Activated CD8-positive, alpha-beta memory T cell treated with anti-CD3 and anti-CD28 coated beads, Interleukin-2, amount 50 U/mL, for 1 hour (primary cell): ENCODE data around the gene BEND3.

Experiments
- DNase-seq: peaks from one replicate; pipeline ENCODE4 v3.0.0-alpha.2; 2020; ENCODE audit errors: extremely low read depth

The BEND3 gene

DNA sequence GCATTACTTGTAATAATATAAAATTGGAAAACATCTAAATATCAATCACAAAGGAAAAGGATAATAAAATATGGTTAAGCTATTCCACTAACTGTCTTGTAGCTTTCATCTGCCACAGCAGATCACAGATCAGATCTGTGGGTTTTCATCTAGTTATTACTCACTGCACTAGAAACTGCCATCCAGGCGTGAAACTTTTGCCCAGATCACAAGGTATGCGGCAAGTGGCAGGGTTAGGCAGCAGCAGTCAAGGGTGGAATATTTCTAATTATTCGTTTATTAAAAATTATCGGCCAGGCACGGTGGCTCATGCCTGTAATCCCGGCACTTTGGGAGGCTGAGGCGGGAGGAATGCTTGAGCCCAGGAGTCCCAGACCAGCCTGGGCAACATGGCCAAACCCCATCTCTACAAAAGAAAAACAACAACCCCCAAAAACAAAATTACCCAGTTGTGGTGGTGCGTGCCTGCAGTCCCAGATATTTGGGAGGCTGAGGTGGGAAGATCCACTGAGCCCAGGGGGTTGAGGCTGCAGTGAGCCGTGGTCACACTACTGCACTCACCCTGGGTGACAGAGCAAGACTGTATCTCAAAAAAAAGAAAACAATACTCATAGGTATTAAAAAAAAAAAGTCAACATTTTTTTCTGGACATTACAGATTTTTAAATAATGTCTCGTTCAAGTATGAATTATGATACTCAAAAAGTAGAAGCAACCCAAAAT, 32.1 kb downstream of the BEND3 start:
- DNase-seq: no peak

DNA sequence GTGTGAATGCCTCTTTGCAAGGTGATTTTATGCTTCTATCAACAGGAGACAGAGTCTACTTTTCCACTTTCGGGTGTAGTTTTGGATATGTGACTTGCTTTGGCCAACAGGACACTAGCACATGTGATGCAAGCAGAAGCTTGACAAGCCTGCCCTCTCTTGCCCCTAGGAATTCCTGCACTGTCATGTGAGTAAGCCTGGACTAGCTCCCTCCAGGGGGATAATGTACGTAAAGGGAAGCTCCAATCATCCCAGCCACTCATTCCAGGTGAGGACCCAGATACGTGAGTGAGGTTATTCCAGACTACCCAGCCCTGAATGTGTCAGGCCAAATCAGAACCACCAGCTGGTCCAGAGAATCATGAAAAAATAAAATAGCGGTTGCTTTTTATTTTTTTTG, 33.3 kb downstream of the BEND3 start:
- DNase-seq: no peak

DNA sequence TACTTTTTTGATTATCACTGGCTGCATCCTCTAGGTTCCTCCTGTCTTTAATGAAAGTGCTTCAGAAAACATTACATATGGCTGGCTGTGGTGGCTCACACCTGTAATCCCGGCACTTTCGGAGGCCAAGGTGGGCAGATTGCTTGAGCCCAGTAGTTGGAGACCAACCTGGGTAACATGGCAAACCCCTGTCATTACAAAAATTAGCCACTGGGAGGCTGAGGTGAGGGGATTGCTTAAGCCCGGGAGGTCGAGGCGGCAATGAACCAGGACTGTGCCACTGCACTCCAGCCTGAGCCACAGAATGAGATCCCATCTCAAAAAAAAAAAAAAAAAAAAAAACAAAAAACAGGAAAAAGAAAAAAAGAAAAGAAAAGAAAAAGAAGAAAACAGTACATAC, 35.3 kb downstream of the BEND3 start:
- no peak for DNase-seq

DNA sequence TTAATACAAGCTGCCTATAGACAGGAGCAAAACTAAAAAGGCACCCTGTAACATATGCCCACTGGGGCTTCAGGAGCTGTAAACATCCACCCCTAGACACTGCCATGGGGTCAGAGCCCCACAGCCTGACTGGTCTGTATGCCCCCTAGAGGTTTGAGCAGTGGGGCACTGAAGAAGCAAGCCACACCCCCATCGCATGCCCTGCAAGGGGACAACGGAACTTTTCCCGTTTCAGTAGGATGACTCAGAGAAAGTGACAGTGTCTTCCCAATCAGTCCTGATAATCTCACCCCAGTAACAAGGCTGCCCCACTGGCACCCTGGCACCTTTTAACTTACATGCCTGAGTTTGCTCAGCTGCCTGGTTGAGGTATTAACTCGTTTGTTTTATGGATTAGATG, 35.9 kb downstream of the BEND3 start:
- DNase-seq: no peak

DNA sequence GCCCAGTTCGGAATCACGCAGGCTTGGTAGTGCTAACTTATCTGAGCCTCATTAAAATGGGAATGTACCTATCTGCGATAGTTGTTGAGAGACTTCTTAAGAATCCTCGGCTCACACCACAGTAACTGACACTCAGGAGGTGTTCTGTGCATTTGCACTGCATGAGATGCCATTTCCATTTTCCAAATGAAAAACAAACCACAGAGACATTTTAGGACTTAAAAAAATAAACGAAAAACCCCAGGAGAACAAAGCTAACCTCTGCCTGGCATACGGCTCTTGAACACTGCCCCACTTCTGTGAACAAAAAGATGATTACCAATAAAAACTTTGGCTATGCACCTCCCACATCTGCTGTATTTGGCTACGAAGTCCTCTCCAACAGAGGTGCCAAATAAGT, 37.6 kb downstream of the BEND3 start:
- no peak for DNase-seq

DNA sequence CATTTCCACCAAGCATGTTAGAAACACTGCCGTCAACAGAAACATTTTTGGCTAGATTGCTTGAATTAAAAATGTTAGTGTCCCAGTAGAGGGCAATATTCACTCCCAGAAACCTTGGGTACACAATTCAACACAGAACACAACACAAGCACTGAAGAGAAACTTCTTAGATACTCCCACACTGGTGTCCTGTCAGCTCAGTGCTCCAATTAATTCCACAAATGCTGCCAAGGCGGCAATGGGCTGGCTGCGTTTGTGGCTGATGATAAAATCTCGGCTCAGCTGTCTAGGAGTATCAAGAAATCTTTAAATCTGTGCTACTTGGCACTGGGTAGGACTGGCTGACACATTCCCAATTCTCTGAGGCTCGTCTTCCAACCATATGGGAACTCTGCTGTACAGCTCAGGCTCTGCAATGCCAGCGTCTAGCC, 39.3 kb downstream of the BEND3 start:
- DNase-seq: no peak

DNA sequence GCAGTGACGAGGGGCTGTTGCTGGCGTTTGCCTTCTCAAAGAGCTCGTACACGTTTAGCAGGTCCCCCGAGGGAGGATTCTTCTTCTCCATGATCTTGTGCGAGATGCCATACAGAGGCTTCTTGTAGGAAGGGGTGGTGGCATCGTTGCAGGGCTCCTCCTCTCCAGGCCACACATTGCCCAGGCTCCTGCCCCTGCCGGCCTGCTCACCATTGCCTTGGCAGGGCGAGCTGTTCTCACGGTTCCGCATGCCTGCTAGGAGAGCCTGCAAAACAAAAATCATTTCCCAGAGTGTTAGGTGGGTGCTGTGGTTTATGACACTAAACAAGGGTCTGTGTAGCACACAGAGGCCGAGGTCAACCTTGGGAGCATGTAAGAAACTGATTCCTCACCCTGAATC, 44.6 kb downstream of the BEND3 start:
- no peak for DNase-seq

DNA sequence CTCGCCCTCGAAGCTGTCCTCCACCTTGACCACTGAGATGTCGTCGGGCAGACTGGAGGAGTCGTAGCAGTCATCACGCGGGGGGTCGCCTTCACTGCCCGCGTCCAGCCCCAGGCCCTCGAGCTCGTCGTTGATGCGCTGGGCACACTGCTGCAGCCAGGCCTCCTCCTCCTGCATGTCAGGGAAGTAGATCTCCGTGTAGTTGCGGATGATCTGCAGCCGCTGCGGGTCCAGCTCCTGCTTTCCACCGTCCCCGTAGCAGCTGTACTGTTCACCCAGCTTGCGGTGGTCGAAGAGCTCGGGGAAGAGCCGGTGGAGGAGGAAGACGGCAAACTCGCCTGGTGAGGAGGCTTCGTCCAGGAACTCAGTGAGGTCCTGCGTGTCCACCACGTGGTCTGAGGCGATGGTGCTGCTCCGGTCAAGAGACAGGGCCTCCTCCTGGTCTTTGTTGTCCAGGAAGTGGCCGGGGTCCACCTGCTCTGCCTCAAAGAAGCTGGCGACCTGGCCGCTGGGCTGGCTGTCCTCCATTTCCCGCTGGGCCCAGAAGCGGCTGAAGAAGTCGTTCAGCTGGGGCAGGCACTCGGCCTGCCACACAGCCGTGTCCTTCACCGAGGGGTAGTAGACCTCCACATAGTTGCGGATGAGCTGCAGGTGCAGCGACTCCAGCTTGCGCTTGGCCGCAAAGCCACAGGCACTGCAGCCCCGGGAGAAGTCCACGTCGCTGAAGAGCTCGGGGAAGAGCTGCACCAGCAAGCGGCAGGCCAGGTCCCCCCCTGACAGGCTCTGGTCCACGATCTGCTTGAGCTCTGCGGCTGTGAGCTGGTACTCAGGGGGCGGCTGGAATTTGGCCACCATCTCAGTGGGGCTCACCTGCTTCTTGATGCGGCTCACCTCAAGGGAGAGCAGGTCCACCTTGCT, 45.4 kb downstream of the BEND3 start:
- DNase-seq: no peak

DNA sequence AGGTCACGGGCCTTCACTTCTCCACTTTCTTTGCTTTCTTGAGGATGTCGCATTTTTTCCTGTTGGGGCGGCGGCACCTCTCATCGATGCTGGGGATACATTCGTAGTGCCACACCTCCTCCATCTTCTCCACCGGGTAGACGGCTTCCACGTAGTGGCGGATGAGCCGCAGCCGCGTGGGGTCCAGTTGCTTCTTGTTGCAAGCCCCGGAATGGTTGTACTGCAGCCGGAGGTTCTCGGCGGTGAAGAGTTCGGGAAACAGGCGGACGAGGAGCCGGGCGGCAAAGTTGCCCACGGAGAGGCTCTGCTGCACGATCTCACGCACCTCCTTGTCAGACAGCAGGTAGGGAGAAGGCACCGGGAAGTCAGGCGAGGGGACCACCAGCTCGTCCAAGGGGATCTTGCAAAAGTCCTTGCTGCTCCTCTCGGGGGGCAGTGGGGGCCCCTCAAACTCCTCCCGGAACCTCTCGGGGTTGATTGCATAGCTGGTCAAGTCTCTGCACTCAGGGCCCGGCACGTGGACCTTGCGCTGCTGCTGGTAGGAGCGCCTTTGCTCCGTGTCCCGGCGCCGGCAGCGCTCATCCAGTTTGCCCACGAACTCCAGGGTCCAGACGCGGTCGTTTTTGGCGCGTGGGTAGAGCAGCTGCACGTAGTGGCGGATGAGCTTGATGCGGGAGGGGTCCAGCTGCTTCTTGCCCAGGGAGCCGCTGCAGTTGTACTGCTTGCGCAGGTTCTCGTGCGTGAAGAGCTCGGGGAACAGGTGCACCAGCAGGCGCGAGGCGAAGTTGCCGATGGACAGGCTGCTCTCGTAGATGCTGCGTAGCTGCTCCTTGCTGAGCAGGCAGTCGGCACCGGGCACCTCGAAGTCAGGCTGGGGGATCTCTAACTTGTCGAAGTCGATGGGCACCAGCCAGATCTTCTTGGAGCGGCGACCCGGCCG, 46.4 kb downstream of the BEND3 start:
- DNase-seq: no peak

DNA sequence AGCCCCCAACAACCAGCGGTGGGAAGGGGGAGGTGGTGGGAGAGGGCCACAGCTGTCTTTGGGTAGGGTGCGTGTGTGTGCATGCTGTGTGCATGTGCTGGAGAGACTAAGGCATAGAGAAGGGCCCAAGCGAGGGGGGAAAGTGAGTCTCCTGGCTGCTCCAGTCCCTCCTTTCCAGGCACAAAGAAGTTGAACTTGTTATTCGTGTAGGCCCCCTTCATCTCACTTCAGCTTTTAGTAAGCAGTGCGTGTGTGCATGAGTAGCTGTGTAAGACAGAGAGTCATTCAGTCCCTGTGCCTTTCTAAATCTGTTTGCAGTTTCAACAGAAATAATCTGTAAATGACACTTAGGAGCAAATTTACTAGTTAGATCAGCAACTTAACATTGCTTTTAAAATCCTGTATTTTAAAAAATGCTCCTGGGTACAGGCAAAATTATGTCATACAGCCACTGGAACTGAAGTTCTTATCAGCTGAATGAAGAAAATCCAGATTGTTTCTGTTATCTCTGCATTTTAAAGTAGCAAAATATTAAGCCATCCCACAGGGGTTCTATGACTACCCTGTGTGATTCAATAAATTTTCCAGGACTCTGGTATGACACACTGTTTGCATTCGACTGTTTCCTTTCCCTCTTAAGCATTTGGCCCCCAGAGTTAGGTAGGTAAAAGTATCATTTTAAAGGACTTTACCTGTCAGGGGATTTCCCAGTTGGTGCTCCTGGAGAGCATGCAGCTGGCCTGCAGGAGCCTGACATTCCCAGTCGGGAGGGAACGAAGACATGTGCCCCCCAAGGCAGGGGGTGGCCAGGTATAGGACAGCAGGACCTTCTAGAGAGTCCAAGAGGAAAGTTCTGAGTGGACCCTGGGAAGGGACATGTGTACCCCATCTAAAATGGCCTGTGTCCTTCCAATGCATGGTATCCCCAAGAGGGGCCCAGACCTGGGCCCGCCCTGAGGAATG, 48.3 kb downstream of the BEND3 start:
- DNase-seq: no peak

DNA sequence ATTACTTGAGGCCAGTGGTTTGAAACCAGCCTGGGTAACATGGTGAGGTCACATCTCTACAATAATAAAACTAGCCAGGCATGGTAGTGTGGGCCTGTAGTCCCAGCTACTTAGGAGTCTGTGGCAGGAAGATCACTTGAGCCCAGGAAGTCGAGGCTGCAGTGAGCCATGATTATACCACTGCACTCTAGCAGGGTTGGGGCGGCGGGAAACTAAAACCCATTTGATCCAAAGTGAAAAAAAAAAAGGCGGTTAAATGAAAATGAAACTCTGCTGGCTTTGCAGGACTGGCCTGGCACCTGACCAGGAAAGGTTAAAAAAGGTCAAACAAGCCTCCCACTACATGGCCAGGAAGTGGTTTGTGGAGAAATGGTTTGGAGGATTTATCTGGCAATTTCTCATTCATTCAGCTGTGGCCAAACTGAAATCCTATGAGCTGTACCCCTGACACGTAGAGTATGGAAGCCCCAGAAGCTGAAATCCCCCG, 50.7 kb downstream of the BEND3 start:
- DNase-seq: no peak

DNA sequence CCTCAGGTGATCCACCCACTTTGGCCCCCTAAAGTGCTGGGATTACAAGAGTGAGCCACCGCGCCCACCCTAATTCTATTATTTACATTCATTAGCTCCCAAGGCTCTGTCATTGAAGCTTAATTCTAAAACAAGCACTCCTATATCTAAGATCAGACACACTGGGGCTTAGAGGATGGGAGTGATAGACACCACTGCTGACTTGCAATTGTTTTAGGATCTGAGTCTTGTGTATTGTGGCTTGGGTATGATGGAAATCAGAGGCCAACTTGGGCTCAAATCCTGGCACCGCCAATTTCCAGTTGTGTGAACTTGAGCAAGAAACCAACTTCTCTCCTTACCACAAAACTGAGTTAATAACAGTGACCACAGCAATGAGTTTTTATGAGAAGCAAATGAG, 52.6 kb downstream of the BEND3 start:
- DNase-seq: no peak

DNA sequence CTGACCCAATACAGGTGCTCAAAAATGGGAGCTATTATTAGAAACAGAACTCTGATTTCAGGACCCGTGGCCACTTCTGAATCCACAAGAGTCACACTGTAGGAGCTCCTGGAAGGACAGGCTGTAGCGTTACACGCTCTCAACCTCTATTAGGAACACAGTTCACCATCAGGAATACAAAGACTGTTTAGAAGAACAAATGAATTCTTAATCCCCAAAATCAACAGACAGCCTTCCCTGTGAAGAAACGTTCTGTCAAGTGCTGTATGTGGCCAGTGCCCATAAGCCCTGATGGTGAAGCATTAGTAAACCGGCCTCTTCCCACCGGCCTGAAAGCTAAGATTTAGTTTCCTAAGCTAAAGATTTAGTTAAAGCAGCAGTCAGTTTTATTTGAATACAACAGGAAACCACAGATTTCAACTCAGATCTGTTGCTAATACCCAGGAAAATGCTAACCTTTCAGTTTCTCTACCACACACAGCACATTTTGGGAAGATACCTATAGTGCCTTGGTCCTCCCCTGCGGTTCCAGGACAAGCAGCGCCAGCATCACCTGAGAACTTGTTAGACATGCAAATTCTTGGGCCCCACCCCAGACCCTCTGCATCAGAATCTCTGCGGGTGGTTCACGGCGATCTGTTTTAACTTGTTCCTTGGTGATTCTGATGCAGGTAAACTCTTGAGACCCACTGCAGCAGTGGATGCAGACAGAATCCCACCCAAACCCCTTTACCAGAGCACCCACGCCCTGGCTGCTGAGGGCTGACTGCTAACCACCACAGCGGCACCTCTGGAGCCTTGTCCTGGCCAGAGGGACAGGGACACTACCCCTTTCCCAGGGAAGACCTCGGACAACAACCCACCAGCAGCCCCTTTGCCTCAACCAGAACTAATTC, 53.9 kb downstream of the BEND3 start:
- DNase-seq: no peak

DNA sequence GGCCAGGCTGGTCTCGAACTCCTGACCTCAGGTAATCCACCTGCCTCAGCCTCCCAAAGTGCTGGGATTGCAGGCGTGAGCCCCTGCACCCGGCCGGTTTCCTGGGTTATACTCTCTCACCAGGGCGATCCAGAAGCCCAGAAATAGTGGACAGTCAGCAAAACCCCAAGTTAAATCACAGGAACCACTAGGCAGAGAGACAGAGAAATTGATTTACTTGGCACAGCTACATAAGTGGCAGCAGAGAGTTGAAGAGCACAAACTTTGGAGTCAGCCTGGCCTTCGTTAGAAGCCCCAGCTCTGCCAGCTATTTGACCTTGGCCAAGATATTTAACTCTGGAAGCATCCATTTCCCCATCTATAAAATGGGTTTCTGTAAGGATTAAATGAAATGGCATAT, 54.6 kb downstream of the BEND3 start:
- no peak for DNase-seq

DNA sequence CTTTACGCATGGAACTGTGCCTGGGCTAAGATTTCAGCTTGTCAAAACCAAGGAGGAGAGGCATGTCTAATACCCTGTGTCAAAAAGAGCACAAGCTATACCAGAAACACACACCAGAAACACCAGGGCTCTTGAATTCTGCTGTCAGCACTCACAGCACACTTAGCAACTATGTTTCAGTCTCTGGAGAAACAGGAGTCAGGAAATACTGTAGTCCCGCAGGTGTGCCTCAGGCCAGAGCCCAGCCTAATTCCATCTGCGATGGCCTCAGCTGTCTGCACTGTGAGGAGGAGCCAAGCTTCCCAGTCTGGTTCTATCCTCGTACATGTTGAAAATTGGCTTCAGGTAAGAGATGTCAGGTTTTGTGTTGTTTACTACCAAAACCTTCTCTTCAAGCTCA, 55.7 kb downstream of the BEND3 start:
- no peak for DNase-seq

DNA sequence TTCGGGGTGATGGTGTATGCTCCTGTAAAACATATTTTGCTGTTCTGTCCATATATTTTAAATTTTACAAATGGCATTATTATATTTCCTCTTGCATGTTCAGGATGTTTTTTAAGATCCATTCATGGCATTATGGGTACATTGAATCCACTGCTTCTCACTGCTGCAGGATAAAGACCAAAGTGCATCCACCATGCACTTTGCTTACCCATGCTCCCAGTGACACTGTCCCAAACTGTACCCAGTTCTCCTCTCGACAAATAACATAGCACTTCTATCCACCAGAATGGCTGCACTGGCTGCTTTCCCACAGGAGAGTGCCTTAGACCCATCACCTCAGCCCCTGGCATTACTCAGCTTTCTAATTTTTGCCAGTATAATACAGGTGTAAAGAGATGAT, 57.6 kb downstream of the BEND3 start:
- no peak for DNase-seq

DNA sequence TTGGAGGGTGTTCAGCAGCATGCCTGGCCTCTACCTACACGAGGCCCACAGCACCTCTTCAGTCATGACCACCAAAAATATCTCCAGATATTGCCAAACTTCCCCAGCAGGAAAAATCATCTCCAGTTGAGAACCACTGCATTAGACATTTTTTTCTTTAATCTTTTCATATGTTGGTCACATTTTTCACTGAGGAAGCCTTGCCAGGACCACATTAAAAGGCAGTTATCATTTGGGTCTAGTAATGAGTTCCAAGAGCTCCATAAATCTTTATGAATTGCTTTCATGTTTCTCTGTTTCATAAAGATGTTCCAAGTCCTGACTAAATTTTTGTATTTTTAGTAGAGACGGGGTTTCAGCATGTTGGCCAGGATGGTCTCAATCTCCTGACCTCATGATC, 58.5 kb downstream of the BEND3 start:
- DNase-seq: no peak

DNA sequence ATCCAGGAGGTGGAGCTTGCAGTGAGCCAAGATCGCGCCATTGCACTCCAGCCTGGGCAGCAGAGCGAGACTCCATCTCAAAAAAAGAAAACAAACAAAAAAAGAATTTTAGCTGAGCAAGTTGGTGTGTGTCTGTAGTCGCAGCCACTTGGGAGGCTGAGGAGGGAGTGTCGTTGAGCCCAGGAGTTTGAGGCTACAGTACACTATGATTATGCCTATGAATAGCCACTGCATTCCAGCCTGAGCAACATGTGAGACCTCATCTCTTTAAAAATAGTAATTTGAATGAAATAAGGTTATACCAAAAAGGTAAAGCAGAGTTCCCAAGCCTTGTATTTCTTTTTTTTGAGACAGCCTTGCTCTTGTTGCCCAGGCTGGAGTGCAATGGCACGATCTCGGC, 67.5 kb downstream of the BEND3 start:
- no peak for DNase-seq

DNA sequence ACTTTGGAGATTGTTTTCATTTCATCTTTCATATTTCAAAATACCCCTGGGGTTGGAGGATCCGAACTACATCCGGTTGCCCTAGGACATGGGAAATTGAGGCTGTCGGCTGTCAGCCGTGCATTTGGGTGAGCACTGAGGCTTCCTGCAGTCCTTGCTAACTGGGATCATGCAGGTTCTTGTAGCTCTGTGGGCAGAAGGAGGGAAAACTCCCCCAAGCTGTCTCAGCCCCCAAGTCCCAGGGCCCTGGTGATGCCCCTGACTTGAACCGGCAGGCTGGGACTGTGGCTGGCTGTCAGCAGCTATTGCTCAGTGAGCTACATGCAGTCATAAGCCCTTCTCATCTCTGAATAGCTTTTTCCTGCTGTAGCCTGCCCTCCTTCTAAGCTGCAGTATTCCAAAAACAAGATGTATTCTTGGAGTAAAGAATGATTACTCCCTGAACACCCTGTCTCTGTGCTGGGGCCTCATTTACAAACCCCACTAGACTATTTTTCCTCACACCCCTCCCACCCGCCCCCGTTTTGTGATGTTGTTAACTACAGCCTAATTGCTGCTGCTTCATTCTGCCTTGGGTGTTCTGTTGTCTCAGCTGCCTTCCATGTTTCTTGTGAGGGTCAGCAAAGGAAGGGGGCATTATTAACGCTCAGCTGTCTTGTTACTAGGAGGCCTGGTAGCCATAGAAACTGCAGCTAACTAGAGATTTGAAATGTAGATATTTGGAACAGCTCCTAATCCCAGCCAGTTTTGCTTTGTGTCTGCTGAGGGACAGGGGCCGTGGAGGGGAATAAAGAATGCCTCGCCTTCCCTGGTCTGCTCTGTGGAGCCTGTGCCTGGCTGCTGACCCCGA, 69.3 kb downstream of the BEND3 start:
- DNase-seq: no peak
